GM12878 (cell line): ENCODE data around the gene RIPK3. TPM values are rescaled to one million over a fixed set of nuclear protein-coding genes. Genes with fewer than 3 reads are reported as not detected.
A peak's percentile ranks its signal among the peaks of the same experiment; 100 is the strongest.

Experiments
- ATAC-seq: fragments of 200-7000 bp; cut with Tn5 transposase; 3 replicates; pipeline ENCODE4 v1.9.1; 2020; ENCODE audit warnings: mild to moderate bottlenecking, moderate library complexity
- BruUV-seq: library from RNA; stranded (reverse); fragments of 400-500 nt; replicated peaks from 2 replicates; lab custom pipeline; 2021; lab: Mats Ljungman, UMichigan
- CTCF ChIA-PET: fragments of 300-600 bp; sonication (Branson Sonifier 250); formaldehyde crosslinking; extraction: SDS; loops from one replicate; lab custom pipeline; 2021; ENCODE audit warnings: inconsistent platforms; lab: Yijun Ruan, JAX
- POLR2A ChIA-PET: fragments of 350-600 bp; formaldehyde crosslinking; extraction: SDS; loops from one replicate; lab custom pipeline; 2021; ENCODE audit warnings: inconsistent platforms; lab: Charles Lee
- RAD21 ChIA-PET: fragments of 300-600 bp; sonication (Branson Sonifier 250); formaldehyde crosslinking; loops from one replicate; lab custom pipeline; 2023; ENCODE audit warnings: antibody characterized with exemption; ENCODE audit not compliant: unreplicated experiment; lab: Charles Lee
- SMC1A ChIA-PET: fragments of 300-600 bp; sonication (Branson Sonifier 250); formaldehyde crosslinking; loops from one replicate; lab custom pipeline; 2023; ENCODE audit not compliant: unreplicated experiment, uncharacterized antibody; lab: Charles Lee
- DNase-seq: peaks from one replicate; pipeline ENCODE4 v3.0.0-alpha.2; 2011; ENCODE audit warnings: low read depth, low spot score
- FAIRE-seq: peaks from 3 replicates; lab custom pipeline; 2011; peaks lifted over from hg19 to GRCh38; lab: Jason Lieb, UNC
- H2AFZ ChIP-seq: 2 replicates; pipeline ENCODE4 v1.6.0; 2011; ENCODE audit warnings: low read depth, low read length, control low read depth; ENCODE audit not compliant: control insufficient read depth
- H3K27ac ChIP-seq: 2 replicates; pipeline ENCODE4 v1.5.1; 2011; ENCODE audit warnings: control low read depth; ENCODE audit not compliant: control insufficient read depth, insufficient read depth
- H3K27me3 ChIP-seq, 2 experiments: replicated peaks in 1 of 2; 2 replicates each; pipeline versions ENCODE4 v1.6.0 to v1.6.1; 2011; ENCODE audit warnings: low read length in 1 of 2; ENCODE audit not compliant: control insufficient read depth in 2 of 2, insufficient read depth in 2 of 2
- H3K36me3 ChIP-seq, 2 experiments: 2 replicates each; pipeline ENCODE4 v1.5.1; 2011; ENCODE audit warnings: low read length in 1 of 2; ENCODE audit not compliant: control insufficient read depth in 2 of 2, insufficient read depth in 2 of 2
- H3K4me1 ChIP-seq: 2 replicates; pipeline ENCODE4 v1.6.1; 2011; ENCODE audit warnings: mild to moderate bottlenecking, low read length, moderate library complexity, mixed read lengths; ENCODE audit not compliant: control insufficient read depth, insufficient read depth
- H3K4me2 ChIP-seq: 2 replicates; pipeline ENCODE4 v1.6.0; 2011; ENCODE audit warnings: control low read depth; ENCODE audit not compliant: control insufficient read depth, insufficient read depth
- H3K4me3 ChIP-seq: fragments of 200-600 bp; sonication (generic); 2 replicates; pipeline ENCODE4 v1.5.1; 2016
- H3K79me2 ChIP-seq: 2 replicates; pipeline ENCODE4 v1.6.0; 2011; ENCODE audit warnings: low read length; ENCODE audit not compliant: control insufficient read depth, insufficient read depth
- H3K9ac ChIP-seq: 2 replicates; pipeline ENCODE4 v1.8.0; 2011; ENCODE audit warnings: low read length, control low read depth, mixed read lengths; ENCODE audit not compliant: control insufficient read depth, insufficient read depth
- H3K9me3 ChIP-seq: replicated peaks from 3 replicates; pipeline ENCODE4 v1.5.1; 2011; ENCODE audit warnings: mild to moderate bottlenecking, low read length; ENCODE audit not compliant: control insufficient read depth, insufficient read depth
- H4K20me1 ChIP-seq: 2 replicates; pipeline ENCODE4 v1.6.0; 2011; ENCODE audit not compliant: control insufficient read depth, insufficient read depth
- CBX5 ChIP-seq: sonication (generic); IDR thresholded peaks from 2 replicates; pipeline ENCODE4 v1.6.1; 2016; ENCODE audit warnings: low read depth, moderate library complexity, mild to moderate bottlenecking, inconsistent platforms
- CHD1 ChIP-seq: IDR thresholded peaks from 2 replicates; pipeline ENCODE4 v1.6.1; 2012; ENCODE audit warnings: low read depth, low read length, improper control_type of control experiment
- CREB1 ChIP-seq: IDR thresholded peaks from 2 replicates; pipeline ENCODE4 v1.6.1; 2012; ENCODE audit warnings: low read depth, mild to moderate bottlenecking, inconsistent platforms
- CTCF ChIP-seq, 3 experiments: IDR thresholded peaks in 2 of 3; conservative IDR thresholded peaks in 1 of 3; 2 replicates each; pipeline ENCODE4 v1.5.1; 2011; ENCODE audit warnings: low read depth in 3 of 3, low read length in 3 of 3, mild to moderate bottlenecking in 3 of 3, control low read depth in 2 of 3, moderate library complexity in 2 of 3, inconsistent platforms in 1 of 3, mixed read lengths in 1 of 3; ENCODE audit not compliant: control insufficient read depth in 2 of 3, insufficient read depth in 1 of 3; ENCODE audit errors: extremely low read depth in 1 of 3
- FOXK2 ChIP-seq: fragments of 450-650 bp; IDR thresholded peaks from 2 replicates; pipeline ENCODE4 v1.6.1; 2017; ENCODE audit warnings: mild to moderate bottlenecking, moderate library complexity
- IRF5 ChIP-seq: fragments of 450-650 bp; IDR thresholded peaks from 2 replicates; pipeline ENCODE4 v1.6.1; 2017; ENCODE audit warnings: borderline replicate concordance
- KLF5 ChIP-seq: fragments of 450-650 bp; IDR thresholded peaks from 2 replicates; pipeline ENCODE4 v1.6.1; 2014; ENCODE audit warnings: mild to moderate bottlenecking; ENCODE audit not compliant: partially characterized antibody
- MYB ChIP-seq: fragments of 150-350 bp; IDR thresholded peaks from 2 replicates; pipeline ENCODE4 v1.6.1; 2014; ENCODE audit warnings: mild to moderate bottlenecking, low read depth, low read length, borderline replicate concordance
- NR2F1 ChIP-seq: fragments of 450-650 bp; conservative IDR thresholded peaks from 2 replicates; pipeline ENCODE4 v1.6.1; 2017; ENCODE audit warnings: mild to moderate bottlenecking
- PML ChIP-seq: IDR thresholded peaks from 2 replicates; pipeline ENCODE4 v1.6.1; 2012; ENCODE audit warnings: low read length, inconsistent platforms
- RB1 ChIP-seq: fragments of 450-650 bp; formaldehyde crosslinking; IDR thresholded peaks from 2 replicates; pipeline ENCODE4 v1.6.1; 2017; ENCODE audit warnings: mild to moderate bottlenecking, borderline replicate concordance
- RELA ChIP-seq: fragments of 450-650 bp; IDR thresholded peaks from 2 replicates; pipeline ENCODE4 v1.8.0; 2014; ENCODE audit warnings: borderline replicate concordance; ENCODE audit not compliant: partially characterized antibody
- SIX5 ChIP-seq: IDR thresholded peaks from 2 replicates; pipeline ENCODE4 v1.6.1; 2011; ENCODE audit warnings: mild to moderate bottlenecking, low read depth, low read length, moderate library complexity; ENCODE audit not compliant: severe bottlenecking
- SP1 ChIP-seq: IDR thresholded peaks from one replicate; pipeline ENCODE4 v1.6.1; 2011; ENCODE audit warnings: low read depth, low read length
- ZBTB4 ChIP-seq: fragments of 450-650 bp; formaldehyde crosslinking; IDR thresholded peaks from 2 replicates; pipeline ENCODE4 v1.4.0; 2022; ENCODE audit warnings: mild to moderate bottlenecking, moderate library complexity
- WGBS: methylation state at CpG from one replicate; pipeline ENCODE4 v1.1.6; 2016; ENCODE audit warnings: low lambda C conversion rate; ENCODE audit not compliant: insufficient replicate concordance, insufficient coverage; ENCODE audit errors: missing lambda C conversion rate; 5-methylcytosine and 5-hydroxymethylcytosine counted together
- in situ Hi-C: fragments of 300-500 bp; cut with MboI; formaldehyde crosslinking; loops from 9 replicates; pipeline ENCODE4 v1.14.3; 2018; ENCODE audit warnings: mixed read lengths
- intact Hi-C: fragments of 100-400 bp; cut with micrococcal nuclease; formaldehyde crosslinking; loops from one replicate; pipeline ENCODE4 v1.14.2; 2022; ENCODE audit not compliant: unreplicated experiment
- polyA plus RNA-seq, 11 experiments: library from polyadenylated mRNA; depleted of rRNA in 4 of 11; unstranded in 6 of 11; stranded (reverse) in 5 of 11; fragments of >200 nt; fragmentation: Nextera tagmentation in 4 of 11; fragmentation: Illumina TruSeq in 1 of 11; extraction: Ambion mirVana in 4 of 11; extraction: Trizol in 1 of 11; gene quantifications; 1 replicate in 1 of 11; 2 replicates in 10 of 11; pipeline versions ENCODE4 v1.2.1 to v1.2.3, GENCODE V29; 2011 to 2016; ENCODE audit warnings: inconsistent platforms in 2 of 11, missing spikeins in 2 of 11, low read depth in 1 of 11
- total RNA-seq, 4 experiments: library from RNA; depleted of rRNA in 3 of 4; stranded (reverse); fragments of >200 nt in 3 of 4; fragmentation: Illumina TruSeq in 1 of 4; extraction: Trizol in 1 of 4; gene quantifications; 2 replicates each; pipeline versions ENCODE4 v1.2.1 to v1.2.3, GENCODE V29; 2013 to 2021

The RIPK3 gene
- total and polyA plus RNA-seq, 10 of the 15 experiments (the other 5 are each of a cell fraction or from before 2014, with no cell fraction given): 2.0 to 13.6 (median 8.1) TPM

- peaks cover 25% of the 10 kb centered on the region for H3K4me1 ChIP-seq
- peak overlapping the region; percentile 58 for H3K9ac ChIP-seq
- in situ Hi-C loops: loop anchor here (5.0 kb wide), 1 partner anchor 54 kb away; the partner anchor contains the start of gene TINF2
- TF ChIP-seq NR2F1 (no peak), CTCF (IDR thresholded peaks at IDR 0.05 in 2 of 3, conservative IDR thresholded peaks at IDR 0.05 in 1 of 3; ENCODE audit: control insufficient read depth in 2 of 3, extremely low read depth in 1 of 3, insufficient read depth in 1 of 3, low read depth in 3 of 3, low read length in 3 of 3) (peak; percentile 77 to 91 (median 80); a peak in 5 of 6 replicates), PML (no peak), CBX5 (no peak), SP1 (no peak), IRF5 (no peak), MYB (no peak), FOXK2 (peak; percentile 35), RB1 (no peak), SIX5 (no peak), KLF5 (no peak), CHD1 (no peak), RELA (no peak), CREB1 (peak; percentile 66; the same call in 1 of the 2 replicates), ZBTB4 (CRISPR knock-in tag) (no peak)
Measured at GRCh38 chr14:24296341-24297157, 43.2 kb downstream of the RIPK3 start.

More at GRCh38 chr14:24296341-24297157, 43.2 kb downstream of the RIPK3 start:
- H3K36me3 ChIP-seq: peaks cover 5 to 26% of the 10 kb centered on the region in 2 experiments
- FAIRE-seq: peak; percentile 84
- no peaks in the 10 kb centered on the region for H3K9me3 ChIP-seq
- H3K4me2 ChIP-seq: peak overlapping the region; percentile 56
- RAD21 ChIA-PET: interaction anchor here (0.7 to 7.8 kb wide), 21 partner anchors 11 to 238 kb away, joined by 3 to 231 read pairs (median 7); partner anchors contain the start of genes CHMP4A, CIDEB, DCAF11 and IPO4
- peak overlapping the region; percentile 69 for H3K27ac ChIP-seq
- peak overlapping the region; percentile 56 for H2AFZ ChIP-seq
- peak; percentile 82 for DNase-seq
- peak overlapping the region; percentile 3; the same call in 1 of the 2 replicates for H3K4me3 ChIP-seq
- H4K20me1 ChIP-seq: no peaks in the 10 kb centered on the region
- SMC1A ChIA-PET: interaction anchor here (0.7 to 10.1 kb wide), 23 partner anchors 9 to 238 kb away, joined by 3 to 201 read pairs (median 6); partner anchors contain the start of genes CHMP4A, CIDEB, DCAF11 and IRF9
- POLR2A ChIA-PET: interaction anchor here (0.6 to 9.0 kb wide), 13 partner anchors 9 to 238 kb away, joined by 3 to 118 read pairs (median 4); partner anchors contain the start of genes CIDEB, MDP1, RABGGTA and TINF2
- intact Hi-C loops: loop anchor here (1.0 to 5.0 kb wide), 8 partner anchors 17 to 282 kb away; partner anchors contain the start of genes IPO4, MDP1, PCK2 and PSME2
- 50% methylated on average over 12 of the region's 12 CpGs for WGBS
- H3K27me3 ChIP-seq: no peaks in the 10 kb centered on the region
- peaks cover 23% of the 10 kb centered on the region for H3K79me2 ChIP-seq
- BruUV-seq: no TSS peak
- ATAC-seq: peak; percentile 80
- CTCF ChIA-PET: interaction anchor here (0.6 to 13.4 kb wide), 29 partner anchors 12 to 691 kb away, joined by 3 to 368 read pairs (median 6); partner anchors contain the start of genes CHMP4A, CIDEB, DCAF11 and IPO4
